Ovary (tissue), 3 donors: ENCODE results near the gene PYY.

Experiments used
- POLR2A ChIP-seq: fragments of 450-650 bp; IDR thresholded peaks from one replicate; pipeline ENCODE4 v1.6.1; 2017; ENCODE audit warnings: antibody characterized with exemption, mild to moderate bottlenecking, moderate library complexity
- TF ChIP-seq, protein P1 (sequence below), 3 donors: fragments of 450-650 bp in 2 of 3; fragments of 200-600 bp in 1 of 3; IDR thresholded peaks; one replicate each; pipeline versions ENCODE4 v1.5.1 to v1.8.0; 2016 to 2022; ENCODE audit warnings: antibody characterized with exemption in 3 of 3, mild to moderate bottlenecking in 1 of 3
- donor health status: DM: no; HTN: no; CAD: no.

DNA sequence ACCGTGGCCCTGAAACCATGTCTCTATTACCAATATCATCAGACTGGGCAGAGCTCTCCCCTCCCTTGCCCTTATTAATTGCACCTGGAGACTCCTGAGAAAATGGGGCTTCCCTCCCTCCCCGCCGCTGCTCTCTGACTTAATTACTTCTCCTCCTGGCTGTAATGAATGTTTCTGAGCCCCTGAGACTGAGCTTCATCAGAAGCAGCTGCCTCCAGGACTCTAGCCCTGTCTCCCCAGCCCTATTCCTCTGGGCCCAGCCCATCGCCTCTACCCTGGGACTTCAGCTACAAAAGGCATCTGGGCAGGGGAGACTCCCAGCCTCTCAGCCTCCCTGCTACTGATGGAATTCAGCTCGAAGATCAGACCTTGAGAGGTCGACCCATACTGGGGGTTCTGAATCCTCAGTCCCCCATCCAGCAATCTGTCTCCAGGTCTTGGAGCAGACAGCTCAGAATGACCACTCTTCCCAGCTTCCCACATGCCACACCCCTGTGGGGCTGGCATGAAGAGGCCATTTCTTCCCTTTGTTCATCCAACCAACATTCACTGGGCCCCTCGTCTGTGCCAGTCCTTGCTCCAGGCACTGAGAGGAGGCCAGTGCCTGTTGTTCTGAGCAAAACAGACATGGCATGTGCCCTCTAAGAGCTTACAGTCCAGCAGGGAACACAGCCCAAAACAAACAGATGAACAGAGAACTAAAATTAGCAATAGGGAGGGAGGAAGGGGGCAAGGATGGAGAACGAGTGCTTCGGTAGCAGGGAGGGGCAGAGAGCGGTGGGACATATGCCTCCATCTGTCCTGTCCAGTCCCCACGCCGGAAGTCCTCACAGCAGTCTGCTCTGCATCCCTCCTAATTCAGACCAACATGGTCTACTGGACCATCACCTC lies 33.6 kb upstream of the PYY start:
- TF ChIP-seq, protein P1, sequence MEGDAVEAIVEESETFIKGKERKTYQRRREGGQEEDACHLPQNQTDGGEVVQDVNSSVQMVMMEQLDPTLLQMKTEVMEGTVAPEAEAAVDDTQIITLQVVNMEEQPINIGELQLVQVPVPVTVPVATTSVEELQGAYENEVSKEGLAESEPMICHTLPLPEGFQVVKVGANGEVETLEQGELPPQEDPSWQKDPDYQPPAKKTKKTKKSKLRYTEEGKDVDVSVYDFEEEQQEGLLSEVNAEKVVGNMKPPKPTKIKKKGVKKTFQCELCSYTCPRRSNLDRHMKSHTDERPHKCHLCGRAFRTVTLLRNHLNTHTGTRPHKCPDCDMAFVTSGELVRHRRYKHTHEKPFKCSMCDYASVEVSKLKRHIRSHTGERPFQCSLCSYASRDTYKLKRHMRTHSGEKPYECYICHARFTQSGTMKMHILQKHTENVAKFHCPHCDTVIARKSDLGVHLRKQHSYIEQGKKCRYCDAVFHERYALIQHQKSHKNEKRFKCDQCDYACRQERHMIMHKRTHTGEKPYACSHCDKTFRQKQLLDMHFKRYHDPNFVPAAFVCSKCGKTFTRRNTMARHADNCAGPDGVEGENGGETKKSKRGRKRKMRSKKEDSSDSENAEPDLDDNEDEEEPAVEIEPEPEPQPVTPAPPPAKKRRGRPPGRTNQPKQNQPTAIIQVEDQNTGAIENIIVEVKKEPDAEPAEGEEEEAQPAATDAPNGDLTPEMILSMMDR (IDR thresholded peaks at IDR 0.05) = no peak
- no peak for TF ChIP-seq POLR2A
